ENCODE measurements around the gene BCL11B. TPM values are rescaled to one million over a fixed set of nuclear protein-coding genes. Genes with fewer than 3 reads are reported as not detected.

The BCL11B gene
- total and polyA plus RNA-seq, 2 donors (not counting 1 experiment from before 2014, with no cell fraction given), result 0.33 to 0.42 TPM

- H3K4me1 ChIP-seq (ENCODE audit: control insufficient read depth in 2 of 2, insufficient read depth in 2 of 2, low read length in 2 of 2), result no peaks in the 10 kb centered on the region
- CTCF ChIA-PET, result no interaction called here
- H3K79me2 ChIP-seq (ENCODE audit: control insufficient read depth, insufficient read depth, low read length), result no peaks in the 10 kb centered on the region
- no peak for DNase-seq
- WGBS (ENCODE audit: insufficient coverage), result 83% methylated on average over 4 of the region's 5 CpGs
- Mint-ChIP-seq H3K9me3 (ENCODE audit: insufficient read depth) (no peaks in the 10 kb centered on the region), H3K27me3 (peaks cover 19% of the 10 kb centered on the region), H3K4me1 (peaks cover 2% of the 10 kb centered on the region), H3K27ac (no peak overlapping the region), H3K4me3 (no peak overlapping the region)
- intact Hi-C loops (cut with micrococcal nuclease), result no loop called here
- H3K36me3 ChIP-seq (replicated peaks in 1 of 2; ENCODE audit: control extremely low read depth in 1 of 2, control insufficient read depth in 1 of 2, extremely low read depth in 1 of 2, insufficient read depth in 2 of 2, low read length in 1 of 2), result no peaks in the 10 kb centered on the region
- no peak overlapping the region for H3K27ac ChIP-seq (ENCODE audit: low read length in 2 of 2)
- no peak for ATAC-seq (ENCODE audit: low read depth)
- H4K20me1 ChIP-seq (ENCODE audit: control insufficient read depth, insufficient read depth, low read length, poor library complexity, severe bottlenecking), result no peaks in the 10 kb centered on the region
- peaks cover 0 to 4% (median 0%) of the 10 kb centered on the region in 4 experiments for H3K27me3 ChIP-seq (replicated peaks in 1 of 4; ENCODE audit: control extremely low read depth in 1 of 4, control insufficient read depth in 3 of 4, insufficient read depth in 4 of 4, low read length in 3 of 4)
- POLR2A ChIA-PET, result no interaction called here
- no peak overlapping the region for H3K4me2 ChIP-seq (replicated peaks; ENCODE audit: low read depth, low read length, poor library complexity, severe bottlenecking)
- no peak for TF ChIP-seq CTCF (IDR thresholded peaks at IDR 0.05)
- no peak for TF ChIP-seq EZH2 (IDR thresholded peaks at IDR 0.05; ENCODE audit: borderline replicate concordance, insufficient read depth, low read depth, low read length, poor library complexity, severe bottlenecking)
- peaks cover 0 to 12% (median 0%) of the 10 kb centered on the region in 3 donors for H3K9me3 ChIP-seq (ENCODE audit: control extremely low read depth in 1 of 3, control insufficient read depth in 2 of 3, insufficient read depth in 1 of 3, low read length in 2 of 3)
- no peak overlapping the region for H3K4me3 ChIP-seq (ENCODE audit: control extremely low read depth in 1 of 5, extremely low read depth in 1 of 5, insufficient read depth in 1 of 5, low read depth in 2 of 5, low read length in 4 of 5)
- no peak overlapping the region for H2AFZ ChIP-seq (ENCODE audit: insufficient read depth, low read depth, low read length, poor library complexity, severe bottlenecking)
- no peak overlapping the region for H3K9ac ChIP-seq (ENCODE audit: low read length)
Measured at GRCh38 chr14:99288948-99289347, 17.0 kb upstream of the BCL11B start.

DNA sequence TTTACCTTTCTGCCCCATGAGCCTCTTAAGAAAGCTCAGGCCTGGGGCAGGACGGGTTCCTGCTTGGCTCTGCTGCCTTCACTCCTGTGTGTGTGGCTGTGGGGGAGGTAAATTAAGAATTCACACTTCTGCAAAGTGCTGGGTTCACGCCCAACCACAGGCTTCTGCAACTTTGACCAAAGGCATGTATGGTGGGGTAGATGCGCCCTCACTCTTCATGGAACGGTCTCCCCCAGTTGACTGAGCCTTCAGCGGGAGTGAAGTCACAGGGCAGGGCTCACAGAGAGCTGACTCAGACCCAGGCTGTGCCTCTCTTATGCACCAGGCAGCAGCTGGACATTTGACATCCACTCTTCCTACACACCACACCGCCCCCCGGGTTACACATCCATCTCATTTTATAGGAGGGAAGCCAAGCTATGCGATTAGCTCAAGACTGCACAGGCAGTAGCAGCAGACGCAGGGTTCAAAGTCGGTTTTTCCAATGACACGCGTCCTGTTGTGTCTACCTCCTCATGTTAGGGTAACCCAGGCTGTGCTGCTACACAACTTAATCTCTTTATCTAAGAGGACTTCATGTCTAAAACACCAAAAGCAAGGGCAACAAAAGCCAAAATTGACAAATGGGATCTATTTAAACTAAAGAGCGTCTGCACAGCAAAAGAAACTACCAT is 15.4 kb upstream of the BCL11B start:
- H3K27ac ChIP-seq (ENCODE audit: low read length in 2 of 2), result no peak overlapping the region
- intact Hi-C loops (cut with micrococcal nuclease), result no loop called here
- DNase-seq (no peak), ATAC-seq (ENCODE audit: low read depth) (peak; percentile 28)
- H3K27me3 ChIP-seq (replicated peaks in 1 of 4; ENCODE audit: control extremely low read depth in 1 of 4, control insufficient read depth in 3 of 4, insufficient read depth in 4 of 4, low read length in 3 of 4), result peaks cover 0 to 4% (median 0%) of the 10 kb centered on the region in 4 experiments
- H3K27me3 Mint-ChIP-seq, result peaks cover 21% of the 10 kb centered on the region
- H2AFZ ChIP-seq (ENCODE audit: insufficient read depth, low read depth, low read length, poor library complexity, severe bottlenecking), result no peak overlapping the region
- H3K9me3 Mint-ChIP-seq (ENCODE audit: insufficient read depth), result no peaks in the 10 kb centered on the region
- 89% methylated on average over 11 of the region's 13 CpGs for WGBS (ENCODE audit: insufficient coverage)
- H3K4me1 ChIP-seq (ENCODE audit: control insufficient read depth in 2 of 2, insufficient read depth in 2 of 2, low read length in 2 of 2), result no peaks in the 10 kb centered on the region
- H3K36me3 ChIP-seq (replicated peaks in 1 of 2; ENCODE audit: control extremely low read depth in 1 of 2, control insufficient read depth in 1 of 2, extremely low read depth in 1 of 2, insufficient read depth in 2 of 2, low read length in 1 of 2), result no peaks in the 10 kb centered on the region
- no peak overlapping the region for H3K4me3 Mint-ChIP-seq
- H3K4me3 ChIP-seq (ENCODE audit: control extremely low read depth in 1 of 5, extremely low read depth in 1 of 5, insufficient read depth in 1 of 5, low read depth in 2 of 5, low read length in 4 of 5), result no peak overlapping the region
- POLR2A ChIA-PET, result no interaction called here
- H3K79me2 ChIP-seq (ENCODE audit: control insufficient read depth, insufficient read depth, low read length), result no peaks in the 10 kb centered on the region
- H3K4me1 Mint-ChIP-seq, result peaks cover 2% of the 10 kb centered on the region
- no peak for TF ChIP-seq EZH2 (IDR thresholded peaks at IDR 0.05; ENCODE audit: borderline replicate concordance, insufficient read depth, low read depth, low read length, poor library complexity, severe bottlenecking)
- TF ChIP-seq CTCF (IDR thresholded peaks at IDR 0.05), result no peak
- CTCF ChIA-PET, result no interaction called here
- no peaks in the 10 kb centered on the region for H4K20me1 ChIP-seq (ENCODE audit: control insufficient read depth, insufficient read depth, low read length, poor library complexity, severe bottlenecking)
- no peak overlapping the region for H3K9ac ChIP-seq (ENCODE audit: low read length)
- H3K27ac Mint-ChIP-seq, result no peak overlapping the region
- H3K4me2 ChIP-seq (replicated peaks; ENCODE audit: low read depth, low read length, poor library complexity, severe bottlenecking), result peak overlapping the region; percentile 1
- peaks cover 0 to 13% (median 0%) of the 10 kb centered on the region in 3 donors for H3K9me3 ChIP-seq (ENCODE audit: control extremely low read depth in 1 of 3, control insufficient read depth in 2 of 3, insufficient read depth in 1 of 3, low read length in 2 of 3)
